NB4 (cell line): ENCODE data around the gene NOP56.

Source experiments
- MYC ChIP-seq: IDR thresholded peaks from 2 replicates; pipeline ENCODE4 v1.6.1; 2011; ENCODE audit warnings: low read depth, low read length
- POLR2A ChIP-seq: IDR thresholded peaks from 2 replicates; pipeline ENCODE4 v1.6.1; 2011; ENCODE audit warnings: mild to moderate bottlenecking; ENCODE audit not compliant: insufficient read length; ENCODE audit errors: extremely low read depth
- TF ChIP-seq, protein P1 (sequence below): IDR thresholded peaks from one replicate; pipeline ENCODE4 v1.5.1; 2012; ENCODE audit warnings: low read depth, low read length
- TF ChIP-seq, protein P2 (sequence below): IDR thresholded peaks from 2 replicates; pipeline ENCODE4 v1.6.1; 2011; ENCODE audit warnings: low read depth, low read length

DNA sequence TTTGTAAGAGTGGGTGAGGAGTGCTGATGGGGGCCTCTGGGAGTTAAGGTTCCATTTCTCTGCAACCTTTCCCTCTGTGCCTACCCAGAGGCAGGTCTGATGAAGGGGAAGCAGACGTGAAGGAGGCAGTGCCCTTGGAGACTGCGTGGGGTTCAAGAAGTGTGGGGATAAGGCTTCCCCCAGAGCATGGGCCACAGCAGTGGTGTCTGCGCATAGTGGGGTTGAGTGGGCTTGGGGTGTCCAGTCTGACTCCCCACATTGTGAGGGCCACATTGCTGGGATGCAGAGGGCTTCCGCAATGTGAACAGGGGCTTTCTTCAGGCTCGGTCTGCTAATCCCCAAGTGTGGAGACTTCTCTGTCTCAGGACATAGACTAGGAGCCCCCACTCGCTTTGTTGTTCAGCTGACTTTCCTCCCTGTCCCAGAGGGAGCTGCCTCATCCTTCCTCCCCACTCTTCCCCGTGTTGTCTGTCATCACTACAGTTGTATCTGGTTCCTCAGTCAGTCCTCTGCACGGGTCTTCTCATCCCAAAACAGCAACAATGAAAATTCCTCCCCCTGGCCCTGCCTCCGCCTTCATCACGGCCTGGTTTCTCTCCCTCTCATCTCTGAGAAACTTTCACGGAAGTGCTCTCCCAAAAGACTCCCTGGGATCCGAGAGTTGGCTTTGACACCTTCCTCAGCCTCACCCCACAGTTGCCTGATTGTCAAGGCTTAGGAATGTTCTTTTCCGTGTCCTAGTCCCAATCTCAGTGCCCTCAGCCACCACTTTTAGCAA is 43.0 kb downstream of the NOP56 start:
- TF ChIP-seq, protein P1, sequence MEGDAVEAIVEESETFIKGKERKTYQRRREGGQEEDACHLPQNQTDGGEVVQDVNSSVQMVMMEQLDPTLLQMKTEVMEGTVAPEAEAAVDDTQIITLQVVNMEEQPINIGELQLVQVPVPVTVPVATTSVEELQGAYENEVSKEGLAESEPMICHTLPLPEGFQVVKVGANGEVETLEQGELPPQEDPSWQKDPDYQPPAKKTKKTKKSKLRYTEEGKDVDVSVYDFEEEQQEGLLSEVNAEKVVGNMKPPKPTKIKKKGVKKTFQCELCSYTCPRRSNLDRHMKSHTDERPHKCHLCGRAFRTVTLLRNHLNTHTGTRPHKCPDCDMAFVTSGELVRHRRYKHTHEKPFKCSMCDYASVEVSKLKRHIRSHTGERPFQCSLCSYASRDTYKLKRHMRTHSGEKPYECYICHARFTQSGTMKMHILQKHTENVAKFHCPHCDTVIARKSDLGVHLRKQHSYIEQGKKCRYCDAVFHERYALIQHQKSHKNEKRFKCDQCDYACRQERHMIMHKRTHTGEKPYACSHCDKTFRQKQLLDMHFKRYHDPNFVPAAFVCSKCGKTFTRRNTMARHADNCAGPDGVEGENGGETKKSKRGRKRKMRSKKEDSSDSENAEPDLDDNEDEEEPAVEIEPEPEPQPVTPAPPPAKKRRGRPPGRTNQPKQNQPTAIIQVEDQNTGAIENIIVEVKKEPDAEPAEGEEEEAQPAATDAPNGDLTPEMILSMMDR = no peak
- TF ChIP-seq POLR2A (no peak), MYC (no peak)
- TF ChIP-seq, protein P2, sequence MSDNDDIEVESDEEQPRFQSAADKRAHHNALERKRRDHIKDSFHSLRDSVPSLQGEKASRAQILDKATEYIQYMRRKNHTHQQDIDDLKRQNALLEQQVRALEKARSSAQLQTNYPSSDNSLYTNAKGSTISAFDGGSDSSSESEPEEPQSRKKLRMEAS = no peak
